Liver (tissue), 9 donors: ENCODE results near the gene FGF5. TPM values are rescaled to one million over a fixed set of nuclear protein-coding genes. Genes with fewer than 3 reads are reported as not detected.

Experiments used
- DNase-seq: peaks from one replicate; pipeline ENCODE4 v3.0.0-alpha.2; 2017; ENCODE audit warnings: low spot score
- H3K27ac ChIP-seq, 2 donors: one replicate each; pipeline ENCODE4 v1.7.0; 2013; ENCODE audit warnings: inconsistent platforms in 2 of 2, low read length in 2 of 2, control low read depth in 1 of 2, low read depth in 1 of 2, mild to moderate bottlenecking in 1 of 2
- H3K27me3 ChIP-seq, 4 donors: one replicate each; pipeline versions ENCODE4 v1.6.1 to v1.7.0; 2013; ENCODE audit warnings: low read length in 3 of 4, inconsistent platforms in 1 of 4, mild to moderate bottlenecking in 1 of 4, moderate library complexity in 1 of 4; ENCODE audit not compliant: control insufficient read depth in 4 of 4, insufficient read depth in 4 of 4
- H3K36me3 ChIP-seq, 4 donors: one replicate each; pipeline versions ENCODE4 v1.6.1 to v1.7.0; 2013; ENCODE audit warnings: low read length in 3 of 4, mild to moderate bottlenecking in 3 of 4, low read depth in 1 of 4, moderate library complexity in 1 of 4; ENCODE audit not compliant: control insufficient read depth in 4 of 4, insufficient read depth in 3 of 4
- H3K4me1 ChIP-seq, 4 donors: one replicate each; pipeline versions ENCODE4 v1.6.1 to v1.7.0; 2013; ENCODE audit warnings: low read length in 3 of 4, mild to moderate bottlenecking in 3 of 4, moderate library complexity in 1 of 4; ENCODE audit not compliant: control insufficient read depth in 4 of 4, insufficient read depth in 4 of 4
- H3K4me3 ChIP-seq, 3 donors: one replicate each; pipeline versions ENCODE4 v1.6.1 to v1.7.0; 2013; ENCODE audit warnings: low read length in 3 of 3, control low read depth in 1 of 3, low read depth in 1 of 3, mild to moderate bottlenecking in 1 of 3
- H3K9ac ChIP-seq, 2 donors: one replicate each; pipeline ENCODE4 v1.7.0; 2013; ENCODE audit warnings: low read length in 2 of 2, mild to moderate bottlenecking in 2 of 2, moderate library complexity in 2 of 2, control low read depth in 1 of 2, low read depth in 1 of 2
- H3K9me3 ChIP-seq, 4 donors: one replicate each; pipeline versions ENCODE4 v1.6.1 to v1.7.0; 2013; ENCODE audit warnings: low read length in 3 of 4; ENCODE audit not compliant: control insufficient read depth in 4 of 4
- ATF3 ChIP-seq: IDR thresholded peaks from 2 replicates; pipeline ENCODE4 v1.6.1; 2016; ENCODE audit warnings: antibody characterized with exemption
- CTCF ChIP-seq: fragments of 150-350 bp; IDR thresholded peaks from 2 replicates; pipeline ENCODE4 v1.5.1; 2017; ENCODE audit warnings: improper control_type of control experiment, low read depth, low read length; ENCODE audit not compliant: missing input control
- EGR1 ChIP-seq, 2 donors: IDR thresholded peaks; 2 replicates each; pipeline ENCODE4 v1.6.1; 2016 to 2018; ENCODE audit warnings: antibody characterized with exemption in 2 of 2, low read depth in 2 of 2
- FOXA1 ChIP-seq: IDR thresholded peaks from 2 replicates; pipeline ENCODE4 v1.6.1; 2016; ENCODE audit warnings: antibody characterized with exemption
- FOXA2 ChIP-seq: IDR thresholded peaks from 2 replicates; pipeline ENCODE4 v1.6.1; 2016; ENCODE audit warnings: antibody characterized with exemption
- GABPA ChIP-seq, 2 donors: IDR thresholded peaks in 1 of 2; conservative IDR thresholded peaks in 1 of 2; 2 replicates each; pipeline ENCODE4 v1.6.1; 2016; ENCODE audit warnings: antibody characterized with exemption in 2 of 2, mild to moderate bottlenecking in 1 of 2, moderate library complexity in 1 of 2
- HNF4A ChIP-seq, 2 donors: conservative IDR thresholded peaks; 2 replicates each; pipeline ENCODE4 v1.6.1; 2016; ENCODE audit warnings: antibody characterized with exemption in 2 of 2, mild to moderate bottlenecking in 2 of 2
- HNF4G ChIP-seq: IDR thresholded peaks from 2 replicates; pipeline ENCODE4 v1.6.1; 2016; ENCODE audit warnings: antibody characterized with exemption
- JUND ChIP-seq, 2 donors: IDR thresholded peaks; 2 replicates each; pipeline ENCODE4 v1.6.1; 2016; ENCODE audit warnings: antibody characterized with exemption in 2 of 2
- MAX ChIP-seq: IDR thresholded peaks from 2 replicates; pipeline ENCODE4 v1.6.1; 2016; ENCODE audit warnings: antibody characterized with exemption
- NR2F2 ChIP-seq: IDR thresholded peaks from 2 replicates; pipeline ENCODE4 v1.6.1; 2016; ENCODE audit warnings: antibody characterized with exemption
- RAD21 ChIP-seq, 2 donors: IDR thresholded peaks; 2 replicates each; pipeline ENCODE4 v1.6.1; 2016; ENCODE audit warnings: antibody characterized with exemption in 2 of 2, mild to moderate bottlenecking in 2 of 2
- REST ChIP-seq: IDR thresholded peaks from 2 replicates; pipeline ENCODE4 v1.6.1; 2016; ENCODE audit warnings: antibody characterized with exemption, mild to moderate bottlenecking
- RXRA ChIP-seq, 2 donors: IDR thresholded peaks; 2 replicates each; pipeline ENCODE4 v1.6.1; 2017 to 2018; ENCODE audit warnings: antibody characterized with exemption in 2 of 2, mild to moderate bottlenecking in 1 of 2
- SP1 ChIP-seq: IDR thresholded peaks from 2 replicates; pipeline ENCODE4 v1.6.1; 2018; ENCODE audit warnings: antibody characterized with exemption, mild to moderate bottlenecking
- TAF1 ChIP-seq: conservative IDR thresholded peaks from 2 replicates; pipeline ENCODE4 v1.6.1; 2016; ENCODE audit warnings: antibody characterized with exemption, mild to moderate bottlenecking
- YY1 ChIP-seq: IDR thresholded peaks from 2 replicates; pipeline ENCODE4 v1.6.1; 2016; ENCODE audit warnings: antibody characterized with exemption, mild to moderate bottlenecking
- ZBTB33 ChIP-seq: IDR thresholded peaks from 2 replicates; pipeline ENCODE4 v1.6.1; 2016; ENCODE audit warnings: antibody characterized with exemption
- WGBS: extraction: QIAGEN DNeasy Blood & Tissue Kit; methylation state at CpG from one replicate; pipeline ENCODE4 v1.1.7; 2013; 5-methylcytosine and 5-hydroxymethylcytosine counted together
- polyA plus RNA-seq, 2 donors: library from polyadenylated mRNA; stranded (reverse) in 1 of 2; unstranded in 1 of 2; fragments of 200-250 nt in 1 of 2; fragments of >200 nt in 1 of 2; fragmentation: Nextera tagmentation in 1 of 2; extraction: Ambion mirVana in 1 of 2; gene quantifications; one replicate each; pipeline versions ENCODE4 v1.2.1 to v1.2.3, GENCODE V29; 2013 to 2015
- total RNA-seq, 2 donors: library from RNA; depleted of rRNA; stranded (reverse); fragments of >200 nt; gene quantifications; one replicate each; pipeline ENCODE4 v1.2.3, GENCODE V29; 2014
- donor health status: healthy.
- donor health status: healthy.
- donor health status: healthy.
- donor health status: healthy.
- donor health status: healthy.

FGF5 gene
- total and polyA plus RNA-seq, 4 donors, result 0.03 TPM; not detected in 3

GRCh38 chr4:80335226-80335553 lies 68.7 kb downstream of the FGF5 start (continued):
- TF ChIP-seq REST (no peak), ATF3 (no peak), FOXA2 (no peak), FOXA1 (no peak), RAD21 (IDR thresholded peaks at IDR 0.05) (no peak), GABPA (IDR thresholded peaks at IDR 0.05 in 1 of 2, conservative IDR thresholded peaks at IDR 0.05 in 1 of 2) (no peak), JUND (IDR thresholded peaks at IDR 0.05) (no peak), EGR1 (IDR thresholded peaks at IDR 0.05; ENCODE audit: low read depth in 2 of 2) (no peak), HNF4G (no peak), TAF1 (no peak), SP1 (no peak)

- H3K27me3 ChIP-seq, result no peaks in the 10 kb centered on the region
- peak; percentile 83 for DNase-seq
- peaks cover 0 to 15% (median 13%) of the 10 kb centered on the region in 4 donors for H3K4me1 ChIP-seq
- H3K9ac ChIP-seq, result peak within 1 kb of the TSS in 1 of 2 donors; percentile 49
- peak within 1 kb of the TSS in 1 of 2 donors; percentile 57 for H3K27ac ChIP-seq
- no peaks in the 10 kb centered on the region for H3K36me3 ChIP-seq
- H3K4me3 ChIP-seq, result peak within 1 kb of the TSS; percentile 71 to 98 (median 91)
- H3K9me3 ChIP-seq, result no peaks in the 10 kb centered on the region
- under 1% methylated on average over 49 of the region's 49 CpGs for WGBS
- peak; percentile 34 for TF ChIP-seq CTCF
- peak; percentile 96 for TF ChIP-seq REST
- TF ChIP-seq JUND (IDR thresholded peaks at IDR 0.05), result peak in 1 of 2 donors; percentile 43
- TF ChIP-seq RAD21 (IDR thresholded peaks at IDR 0.05), result peak; percentile 44
- TF ChIP-seq HNF4G, result peak; percentile 72
- TF ChIP-seq HNF4A (conservative IDR thresholded peaks at IDR 0.05), result peak; percentile 93
- no peak for TF ChIP-seq ATF3
- no peak for TF ChIP-seq TAF1
- no peak for TF ChIP-seq ZBTB33
- no peak for TF ChIP-seq FOXA2
- TF ChIP-seq SP1, result peak; percentile 74
- TF ChIP-seq NR2F2, result no peak
- TF ChIP-seq FOXA1, result peak; percentile 22
- TF ChIP-seq GABPA (IDR thresholded peaks at IDR 0.05 in 1 of 2, conservative IDR thresholded peaks at IDR 0.05 in 1 of 2), result peak in 1 of 2 donors; percentile 50
- TF ChIP-seq EGR1 (IDR thresholded peaks at IDR 0.05; ENCODE audit: low read depth in 2 of 2), result no peak
- peak; percentile 38 for TF ChIP-seq MAX
- TF ChIP-seq RXRA (IDR thresholded peaks at IDR 0.05), result peak; percentile 9 to 34
- TF ChIP-seq YY1, result peak; percentile 37
These were observed 69.3 kb downstream of the FGF5 start, which contains the start of gene CFAP299 for GRCh38 chr4:80335554-80336358. Gene CFAP299 (plus strand): TSS chr4:80335730.
